OCI-LY7 (cell line): ENCODE measurements around the gene DMGDH. TPM values are rescaled to one million over a fixed set of nuclear protein-coding genes. Genes with fewer than 3 reads are reported as not detected.
A peak's percentile ranks its signal among the peaks of the same experiment; 100 is the strongest.

Source experiments
- BruUV-seq: library from RNA; stranded (reverse); fragments of 400-500 nt; replicated peaks from 2 replicates; lab custom pipeline; 2021; lab: Mats Ljungman, UMichigan
- CTCF ChIA-PET: fragments of 300-600 bp; sonication (Branson Sonifier 250); formaldehyde crosslinking; loops from one replicate; lab custom pipeline; 2022; ENCODE audit warnings: antibody characterized with exemption; ENCODE audit not compliant: unreplicated experiment; lab: Charles Lee
- POLR2A ChIA-PET: fragments of 300-600 bp; sonication (Branson Sonifier 250); formaldehyde crosslinking; loops from one replicate; lab custom pipeline; 2022; ENCODE audit warnings: antibody characterized with exemption; lab: Charles Lee
- DNase-seq: peaks from one replicate; pipeline ENCODE4 v3.0.0-alpha.2; 2015; ENCODE audit warnings: low spot score
- H2AFZ ChIP-seq: fragments of 200-600 bp; sonication (generic), shearing (Covaris generic); 2 replicates; pipeline ENCODE4 v1.6.1; 2014; ENCODE audit warnings: mild to moderate bottlenecking, antibody characterized with exemption, low read length, moderate library complexity
- H3K27ac ChIP-seq: fragments of 200-600 bp; sonication (generic); 2 replicates; pipeline ENCODE4 v1.5.1; 2014; ENCODE audit warnings: mixed run types, low read depth, mild to moderate bottlenecking, moderate library complexity, low read length, inconsistent platforms; ENCODE audit not compliant: poor library complexity, severe bottlenecking
- H3K36me3 ChIP-seq: fragments of 200-600 bp; sonication (generic); 2 replicates; pipeline ENCODE4 v1.6.1; 2014; ENCODE audit warnings: mild to moderate bottlenecking, antibody characterized with exemption, low read length, moderate library complexity, mixed read lengths; ENCODE audit not compliant: insufficient read depth
- H3K4me1 ChIP-seq: fragments of 200-600 bp; sonication (generic); 2 replicates; pipeline ENCODE4 v1.5.1; 2014; ENCODE audit warnings: mild to moderate bottlenecking, low read length; ENCODE audit not compliant: insufficient read depth, poor library complexity, severe bottlenecking
- H3K4me2 ChIP-seq: fragments of 200-600 bp; sonication (generic); 2 replicates; pipeline ENCODE4 v1.6.1; 2014; ENCODE audit warnings: mild to moderate bottlenecking, low read length
- H3K4me3 ChIP-seq: fragments of 200-600 bp; sonication (generic); 2 replicates; pipeline ENCODE4 v1.5.1; 2014; ENCODE audit warnings: mild to moderate bottlenecking, low read depth, low read length; ENCODE audit not compliant: poor library complexity, severe bottlenecking
- H3K79me2 ChIP-seq: fragments of 200-600 bp; sonication (generic); 2 replicates; pipeline ENCODE4 v1.6.1; 2016; ENCODE audit warnings: low read depth, mild to moderate bottlenecking, low read length, moderate library complexity, mixed read lengths; ENCODE audit not compliant: insufficient read depth
- H3K9me2 ChIP-seq: fragments of 200-600 bp; sonication (generic); 2 replicates; pipeline ENCODE4 v1.6.1; 2016; ENCODE audit warnings: mild to moderate bottlenecking, low read length, mixed read lengths; ENCODE audit not compliant: insufficient read depth
- H3K9me3 ChIP-seq: fragments of 200-600 bp; sonication (generic); 2 replicates; pipeline ENCODE4 v1.6.1; 2014; ENCODE audit warnings: mild to moderate bottlenecking, mixed run types, low read length, mixed read lengths
- H4K20me1 ChIP-seq: fragments of 200-600 bp; sonication (generic); 2 replicates; pipeline ENCODE4 v1.6.1; 2014; ENCODE audit warnings: mild to moderate bottlenecking, antibody characterized with exemption, low read length, moderate library complexity, mixed read lengths; ENCODE audit not compliant: insufficient read depth
- EZH2phosphoT487 ChIP-seq: fragments of 200-600 bp; sonication (generic); IDR thresholded peaks from 2 replicates; pipeline ENCODE4 v1.6.1; 2018; ENCODE audit warnings: low read depth, borderline replicate concordance, mild to moderate bottlenecking, mixed run types, antibody characterized with exemption, low read length, moderate library complexity, mixed read lengths
- intact Hi-C: fragments of 100-400 bp; cut with micrococcal nuclease; formaldehyde crosslinking; loops from one replicate; pipeline ENCODE4 v1.10.0; 2022; ENCODE audit not compliant: unreplicated experiment
- total RNA-seq, 2 experiments: library from RNA; depleted of rRNA in 1 of 2; stranded (reverse); fragments of >200 nt in 1 of 2; shearing (Covaris generic) in 1 of 2; gene quantifications; 2 replicates each; pipeline ENCODE4 v1.2.3, GENCODE V29; 2014 to 2022
- TF ChIP-seq, protein P1 (sequence below): fragments of 200-600 bp; sonication (generic); conservative IDR thresholded peaks from 2 replicates; pipeline ENCODE4 v1.5.1; 2014; ENCODE audit warnings: mild to moderate bottlenecking, antibody characterized with exemption, low read length, moderate library complexity, mixed read lengths

Gene DMGDH
- total RNA-seq, 2 experiments from 2014 or later, result 1.5 TPM; not detected in 1

DNA sequence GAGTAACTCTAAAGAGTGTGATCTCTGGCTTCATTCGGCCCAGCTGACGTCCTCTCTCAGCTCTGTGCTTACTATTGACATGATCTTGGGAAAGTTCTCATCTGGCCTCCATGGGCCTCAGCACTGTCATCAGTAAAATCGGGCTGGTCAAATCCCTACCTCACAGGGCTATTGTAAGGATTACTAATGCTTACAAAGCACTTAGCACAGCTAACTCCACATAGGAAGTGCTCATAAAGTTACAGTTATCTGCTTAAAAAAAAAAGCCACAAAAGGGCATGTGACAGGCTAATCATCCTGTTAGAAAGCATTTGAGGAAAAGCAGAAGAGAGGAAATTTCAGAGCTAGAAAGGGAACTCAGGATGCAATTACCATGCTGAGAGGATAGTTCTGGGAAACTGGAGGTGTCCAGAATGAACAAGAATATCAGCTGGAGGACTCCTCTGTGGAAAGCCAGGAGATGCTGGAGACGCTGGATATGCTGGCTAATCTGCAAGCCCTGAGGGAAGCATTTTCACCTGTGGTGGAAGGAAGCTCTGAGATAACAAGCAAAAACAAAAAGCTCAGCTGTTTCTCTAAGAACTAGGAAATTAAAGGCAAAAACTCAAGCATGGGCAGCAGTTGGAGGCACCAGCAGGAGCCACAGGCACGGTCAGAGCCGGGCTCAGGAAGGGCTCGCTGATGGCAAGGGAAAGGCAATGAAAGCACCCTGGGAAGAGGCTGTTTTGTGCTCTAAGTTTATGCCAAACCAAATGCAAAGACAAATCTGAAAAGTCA lies 37.7 kb upstream of the DMGDH start:
- TF ChIP-seq, protein P1, sequence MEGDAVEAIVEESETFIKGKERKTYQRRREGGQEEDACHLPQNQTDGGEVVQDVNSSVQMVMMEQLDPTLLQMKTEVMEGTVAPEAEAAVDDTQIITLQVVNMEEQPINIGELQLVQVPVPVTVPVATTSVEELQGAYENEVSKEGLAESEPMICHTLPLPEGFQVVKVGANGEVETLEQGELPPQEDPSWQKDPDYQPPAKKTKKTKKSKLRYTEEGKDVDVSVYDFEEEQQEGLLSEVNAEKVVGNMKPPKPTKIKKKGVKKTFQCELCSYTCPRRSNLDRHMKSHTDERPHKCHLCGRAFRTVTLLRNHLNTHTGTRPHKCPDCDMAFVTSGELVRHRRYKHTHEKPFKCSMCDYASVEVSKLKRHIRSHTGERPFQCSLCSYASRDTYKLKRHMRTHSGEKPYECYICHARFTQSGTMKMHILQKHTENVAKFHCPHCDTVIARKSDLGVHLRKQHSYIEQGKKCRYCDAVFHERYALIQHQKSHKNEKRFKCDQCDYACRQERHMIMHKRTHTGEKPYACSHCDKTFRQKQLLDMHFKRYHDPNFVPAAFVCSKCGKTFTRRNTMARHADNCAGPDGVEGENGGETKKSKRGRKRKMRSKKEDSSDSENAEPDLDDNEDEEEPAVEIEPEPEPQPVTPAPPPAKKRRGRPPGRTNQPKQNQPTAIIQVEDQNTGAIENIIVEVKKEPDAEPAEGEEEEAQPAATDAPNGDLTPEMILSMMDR, result no peak
- no peak for TF ChIP-seq EZH2phosphoT487
- BruUV-seq, result no TSS peak
- Histone ChIP-seq H4K20me1 (no peaks in the 10 kb centered on the region), H3K4me1 (no peaks in the 10 kb centered on the region), H3K4me2 (no peak overlapping the region), H3K9me2 (no peaks in the 10 kb centered on the region), H3K9me3 (no peaks in the 10 kb centered on the region), H3K27ac (no peak overlapping the region), H3K36me3 (no peaks in the 10 kb centered on the region), H3K4me3 (no peak overlapping the region), H3K79me2 (no peaks in the 10 kb centered on the region), H2AFZ (no peak overlapping the region)
- DNase-seq, result no peak
- ChIA-PET POLR2A (interaction anchor here (0.6 to 0.7 kb wide), 3 partner anchors 12 to 1291 kb away, joined by 3 to 9 read pairs (median 3); no protein-coding TSS in a partner anchor), CTCF (no interaction called here)
- intact Hi-C loops, result no loop called here

- Histone ChIP-seq H4K20me1 (no peaks in the 10 kb centered on the region), H3K36me3 (no peaks in the 10 kb centered on the region), H3K9me3 (no peaks in the 10 kb centered on the region), H3K4me1 (no peaks in the 10 kb centered on the region), H3K9me2 (no peaks in the 10 kb centered on the region), H3K4me2 (no peak overlapping the region), H2AFZ (no peak overlapping the region), H3K4me3 (no peak overlapping the region), H3K79me2 (no peaks in the 10 kb centered on the region), H3K27ac (no peak overlapping the region)
- intact Hi-C loops, result no loop called here
- TF ChIP-seq EZH2phosphoT487, result no peak
- TF ChIP-seq, protein P1, result peak; percentile 46; the same call in 1 of the 2 replicates
- CTCF ChIA-PET, result no interaction called here
- DNase-seq, result no peak
- POLR2A ChIA-PET, result no interaction called here
- BruUV-seq, result no TSS peak
These were observed 36.4 kb upstream of the DMGDH start for GRCh38 chr5:79105868-79106267.

- Histone ChIP-seq H4K20me1 (no peaks in the 10 kb centered on the region), H3K4me1 (no peaks in the 10 kb centered on the region), H3K4me2 (no peak overlapping the region), H2AFZ (no peak overlapping the region), H3K36me3 (no peaks in the 10 kb centered on the region), H3K9me3 (no peaks in the 10 kb centered on the region), H3K79me2 (no peaks in the 10 kb centered on the region), H3K9me2 (no peaks in the 10 kb centered on the region), H3K4me3 (no peak overlapping the region), H3K27ac (no peak overlapping the region)
- POLR2A ChIA-PET, result no interaction called here
- DNase-seq, result no peak
- BruUV-seq, result no TSS peak
- intact Hi-C loops, result no loop called here
- CTCF ChIA-PET, result no interaction called here
- TF ChIP-seq EZH2phosphoT487, result no peak
- TF ChIP-seq, protein P1, result no peak
These were observed 24.3 kb upstream of the DMGDH start for GRCh38 chr5:79093762-79094161.
